Raji (cell line): ENCODE data around the gene TBC1D2.

Experiments used
- POLR2A ChIP-seq: IDR thresholded peaks from 2 replicates; pipeline ENCODE4 v1.6.1; 2011; ENCODE audit warnings: low read depth, low read length, control low read depth; ENCODE audit not compliant: insufficient read depth

TBC1D2 gene

GRCh38 chr9:98176391-98177259 is 78.8 kb downstream of the TBC1D2 start:
- TF ChIP-seq POLR2A: no peak

- TF ChIP-seq POLR2A: no peak
Measured at GRCh38 chr9:98175762-98176161, 79.7 kb downstream of the TBC1D2 start.

GRCh38 chr9:98175028-98175569 is 80.3 kb downstream of the TBC1D2 start:
- no peak for TF ChIP-seq POLR2A

GRCh38 chr9:98173181-98173580 is 82.3 kb downstream of the TBC1D2 start:
- no peak for TF ChIP-seq POLR2A

GRCh38 chr9:98172604-98173003 is 82.8 kb downstream of the TBC1D2 start:
- no peak for TF ChIP-seq POLR2A

GRCh38 chr9:98171176-98171925 is 84.1 kb downstream of the TBC1D2 start:
- no peak for TF ChIP-seq POLR2A

- no peak for TF ChIP-seq POLR2A
Measured at GRCh38 chr9:98168941-98169488, 86.4 kb downstream of the TBC1D2 start.

- no peak for TF ChIP-seq POLR2A
Measured at GRCh38 chr9:98168153-98168780, 87.2 kb downstream of the TBC1D2 start.

GRCh38 chr9:98164912-98165311 is 90.5 kb downstream of the TBC1D2 start:
- TF ChIP-seq POLR2A: no peak

- TF ChIP-seq POLR2A: no peak
Measured at GRCh38 chr9:98162613-98163012, 92.8 kb downstream of the TBC1D2 start.

- TF ChIP-seq POLR2A: no peak
Measured at GRCh38 chr9:98161851-98162250, 93.6 kb downstream of the TBC1D2 start.

- no peak for TF ChIP-seq POLR2A
Measured at GRCh38 chr9:98159790-98160189, 95.7 kb downstream of the TBC1D2 start.

- TF ChIP-seq POLR2A: no peak
Measured at GRCh38 chr9:98159301-98159700, 96.1 kb downstream of the TBC1D2 start.

- no peak for TF ChIP-seq POLR2A
Measured at GRCh38 chr9:98158071-98158831, 97.2 kb downstream of the TBC1D2 start.
